GM21367 (cell line): Measurements from ENCODE around the gene INTS1.

ENCODE experiments used
- ATAC-seq: cut with Tn5 transposase; IDR thresholded peaks from one replicate; pipeline ENCODE4 v1.9.1; 2021; ENCODE audit not compliant: unreplicated experiment

INTS1 gene

GRCh38 chr7:1490837-1491236 is 13.4 kb downstream of the INTS1 start:
- no peak for ATAC-seq

- no peak for ATAC-seq
Observed at GRCh38 chr7:1489336-1489735, 14.9 kb downstream of the INTS1 start.

DNA sequence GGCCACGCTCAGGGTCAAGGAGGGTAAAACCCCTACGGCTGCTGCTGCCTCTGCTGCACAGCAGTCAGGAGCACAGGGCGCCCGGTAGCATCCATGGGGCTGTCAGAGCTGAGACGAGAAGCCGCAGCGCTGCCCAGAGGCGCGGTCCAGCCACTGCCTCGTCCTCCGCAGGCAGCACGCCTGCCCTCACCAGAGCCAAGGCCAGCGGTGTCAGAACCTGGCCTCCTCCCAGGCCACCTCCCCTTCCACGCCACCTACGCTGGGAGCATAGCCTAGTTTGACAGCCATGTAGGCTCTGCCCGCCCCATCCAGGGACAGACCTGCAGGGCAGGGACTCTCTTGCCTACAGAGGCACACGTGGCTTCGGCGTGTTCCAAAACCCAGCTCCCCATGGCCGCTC is 16.2 kb downstream of the INTS1 start:
- no peak for ATAC-seq

- no peak for ATAC-seq
Observed at GRCh38 chr7:1487466-1487865, 16.7 kb downstream of the INTS1 start.

DNA sequence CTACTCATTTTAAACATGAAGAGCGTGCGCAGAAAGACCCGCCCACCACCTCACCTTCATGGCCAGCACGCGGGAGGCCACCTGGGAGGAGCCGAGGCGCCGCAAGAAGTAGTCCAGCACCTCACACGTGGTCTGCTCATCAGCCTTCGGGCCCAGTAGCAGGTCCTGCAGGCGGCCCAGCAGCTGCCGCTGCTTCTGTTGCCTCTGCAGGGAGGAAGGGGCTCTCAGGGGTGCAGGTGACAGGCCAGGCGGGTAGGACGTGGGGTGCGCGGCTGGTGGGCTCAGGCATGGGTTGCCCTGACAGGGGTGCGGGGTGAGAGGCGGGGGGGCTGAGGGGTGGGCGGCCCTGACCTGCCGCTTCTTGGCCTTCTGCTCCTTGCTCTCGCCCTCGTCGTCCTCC is 17.6 kb downstream of the INTS1 start:
- no peak for ATAC-seq

DNA sequence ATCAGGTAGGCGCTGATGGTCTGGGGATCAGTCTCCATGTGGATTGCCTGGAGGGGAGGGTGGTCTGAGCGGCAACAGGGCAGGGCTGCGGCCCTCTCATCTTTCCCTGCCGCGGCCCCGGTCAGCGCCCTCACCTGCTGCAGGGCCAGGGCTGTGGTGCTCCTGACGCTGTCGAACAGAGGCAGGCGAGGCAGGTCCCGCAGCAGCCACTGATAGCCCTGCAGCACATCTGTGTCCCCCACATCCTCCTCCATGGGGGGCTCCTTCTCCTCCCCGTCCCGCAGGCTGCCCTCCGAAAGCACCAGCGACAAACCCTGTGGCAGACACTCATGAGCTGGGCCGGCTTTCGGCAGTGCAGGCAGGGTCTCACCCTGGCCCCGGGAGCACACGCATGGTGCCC is 19.0 kb downstream of the INTS1 start:
- ATAC-seq, result no peak

- no peak for ATAC-seq
Observed at GRCh38 chr7:1484569-1484968, 19.6 kb downstream of the INTS1 start.

DNA sequence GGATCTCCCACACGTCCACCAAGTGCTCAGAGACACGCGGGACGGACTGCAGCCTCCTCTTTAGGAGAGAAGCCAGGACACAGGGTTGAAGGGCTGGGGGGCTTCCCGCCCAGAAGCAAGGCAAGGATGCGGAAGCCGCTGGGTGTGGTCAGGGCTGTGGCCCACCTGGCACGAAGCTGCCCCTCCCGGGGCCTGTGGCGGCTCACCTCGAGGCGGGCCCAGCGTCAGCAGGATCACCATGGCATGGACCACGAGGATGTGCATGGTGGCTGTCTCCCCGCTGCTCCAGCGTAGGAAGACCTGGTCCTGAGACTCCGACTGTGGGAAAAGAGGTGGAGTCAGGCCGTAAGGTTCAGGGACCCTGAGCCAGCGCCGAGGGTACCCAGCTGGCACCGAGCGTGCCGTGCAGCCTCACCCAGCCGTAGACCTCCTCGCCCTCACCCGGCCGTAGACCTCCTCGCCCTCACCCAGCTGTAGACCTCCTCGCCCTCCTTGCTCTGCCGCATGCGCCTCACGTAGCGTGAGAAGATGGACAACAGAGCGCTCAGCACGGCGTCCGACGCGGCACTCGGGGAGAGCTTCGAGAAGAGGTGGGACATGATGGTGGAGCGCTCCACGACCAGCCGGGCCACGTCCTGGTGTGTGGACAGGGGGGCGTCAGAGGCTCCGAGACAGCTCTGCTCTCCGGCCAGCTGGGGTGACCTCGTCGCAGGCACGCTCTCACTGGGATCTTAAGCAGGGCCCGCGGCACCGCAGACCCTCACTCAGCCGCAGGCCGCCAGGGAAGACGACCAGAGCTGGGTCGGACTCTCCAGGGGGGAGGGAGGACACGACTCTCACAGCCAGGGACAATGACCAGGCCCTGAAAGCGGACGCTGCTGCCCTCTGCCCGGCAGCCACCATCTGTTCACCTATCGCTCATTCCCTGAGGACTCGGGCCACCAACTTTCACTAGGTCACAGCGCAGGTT is 20.4 kb downstream of the INTS1 start:
- ATAC-seq, result no peak

- ATAC-seq, result no peak
Observed at GRCh38 chr7:1483079-1483478, 21.1 kb downstream of the INTS1 start.

DNA sequence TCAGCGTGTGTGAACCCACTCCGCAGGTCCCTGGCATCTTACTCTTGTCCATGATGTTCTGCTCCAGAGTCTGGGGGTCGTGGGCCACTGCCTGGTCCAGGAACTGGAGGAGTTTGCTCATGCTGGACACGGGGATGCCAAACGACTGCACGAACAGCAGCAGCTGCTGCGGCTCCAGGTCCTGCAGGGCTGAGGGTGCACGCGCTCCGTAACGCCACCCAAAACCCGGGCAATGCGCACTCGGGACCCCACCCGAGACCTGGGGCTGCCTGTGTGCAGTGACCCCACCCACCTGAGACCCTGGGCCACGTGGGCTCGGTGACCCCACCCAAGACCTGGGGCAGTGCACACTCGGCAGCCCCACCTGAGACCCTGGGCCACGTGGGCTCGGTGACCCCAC is 22.9 kb downstream of the INTS1 start:
- ATAC-seq, result no peak

GRCh38 chr7:1480670-1481069 is 23.5 kb downstream of the INTS1 start:
- no peak for ATAC-seq

GRCh38 chr7:1479287-1479686 is 24.9 kb downstream of the INTS1 start:
- ATAC-seq, result no peak

- no peak for ATAC-seq
Observed at GRCh38 chr7:1478480-1478879, 25.7 kb downstream of the INTS1 start.

GRCh38 chr7:1476859-1477258 is 27.3 kb downstream of the INTS1 start:
- no peak for ATAC-seq

DNA sequence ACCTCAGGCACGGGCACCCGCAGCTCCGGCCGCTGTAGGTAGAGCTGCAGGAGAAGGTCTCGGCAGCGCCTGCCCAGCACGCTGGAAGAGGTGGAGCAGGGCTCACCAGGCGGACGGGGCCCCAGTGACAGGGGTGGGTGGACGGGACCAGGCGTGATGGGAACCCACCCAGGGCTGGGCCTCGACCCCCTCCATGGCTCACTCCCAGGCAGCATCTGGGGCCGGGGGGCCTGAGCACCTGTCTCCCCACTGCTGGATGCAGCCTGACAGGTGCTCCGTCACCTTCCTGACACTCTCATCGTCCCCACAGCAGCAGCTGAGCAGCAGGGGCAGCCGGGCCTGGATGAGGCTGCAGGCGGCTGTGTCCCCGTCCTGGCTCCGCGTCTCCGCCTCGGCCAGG is 28.2 kb downstream of the INTS1 start:
- ATAC-seq, result no peak

DNA sequence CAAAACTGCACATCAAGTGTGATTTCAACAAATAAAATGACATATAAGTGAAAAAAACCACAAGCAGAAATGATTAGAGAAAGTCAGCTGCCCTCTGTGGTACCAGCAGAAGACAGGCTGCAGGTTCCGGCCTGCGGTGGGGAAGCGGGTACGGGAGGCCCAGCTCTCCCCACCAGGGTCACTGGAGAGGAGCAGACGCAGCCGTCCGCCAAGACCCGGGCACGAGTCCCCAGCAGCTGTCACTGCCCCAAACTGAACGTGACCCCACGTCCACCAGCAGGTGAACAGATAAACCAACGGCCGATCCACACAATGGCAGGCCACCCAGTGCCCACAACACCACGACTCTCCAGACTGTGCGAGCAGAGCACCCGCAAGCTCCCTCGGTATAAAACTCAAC is 28.8 kb downstream of the INTS1 start:
- no peak for ATAC-seq

DNA sequence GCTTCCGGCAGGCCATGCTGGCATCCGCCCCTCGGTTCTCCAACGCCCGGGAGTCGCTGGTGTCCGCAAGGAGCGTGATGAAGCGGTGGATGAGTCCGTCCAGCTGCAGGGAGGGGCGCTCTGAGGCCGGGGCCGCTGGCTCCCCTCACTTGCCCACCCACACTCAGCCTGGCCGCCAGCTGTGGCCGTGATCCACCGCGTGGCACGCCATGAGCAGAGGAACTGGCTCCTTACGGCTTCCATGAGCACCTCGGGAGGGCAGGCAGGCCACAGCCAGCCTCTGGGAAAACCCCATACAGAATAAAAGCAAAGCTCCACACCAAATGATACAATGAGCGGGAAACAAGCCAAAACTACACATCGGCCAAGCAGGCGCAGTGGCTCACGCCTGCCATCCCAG is 29.5 kb downstream of the INTS1 start:
- no peak for ATAC-seq

DNA sequence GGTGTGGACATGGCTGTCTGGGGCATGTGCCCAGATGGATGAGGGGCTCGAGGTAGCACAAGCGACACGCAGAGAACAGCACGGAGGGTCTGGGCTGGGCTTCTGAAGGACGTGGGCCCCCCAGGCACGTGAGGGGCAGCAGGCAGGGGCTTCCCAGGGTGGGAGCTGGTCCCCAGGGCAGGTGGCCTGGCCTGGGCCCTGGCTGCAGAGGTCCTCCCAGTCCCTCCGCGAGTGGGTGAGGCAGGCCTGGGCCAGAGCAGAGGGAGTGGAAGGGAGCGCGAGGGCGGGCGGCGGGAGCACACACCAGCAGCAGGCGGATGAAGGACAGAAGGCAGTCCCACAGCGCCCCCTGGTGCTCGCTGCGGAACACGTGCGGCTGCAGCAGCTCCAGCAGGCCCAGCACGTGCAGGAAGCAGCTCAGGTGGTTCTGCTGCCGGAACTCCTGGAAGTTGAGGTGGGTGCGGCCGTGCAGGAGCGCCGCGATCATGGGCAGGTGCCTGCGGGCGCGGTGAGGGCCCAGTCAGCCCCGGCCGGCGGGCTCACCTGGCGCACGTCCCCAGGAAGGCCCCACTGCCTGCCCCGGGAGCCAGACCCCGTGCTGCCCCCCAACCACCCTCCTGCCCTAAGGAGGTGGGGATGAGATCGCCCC is 30.2 kb downstream of the INTS1 start:
- ATAC-seq, result no peak

DNA sequence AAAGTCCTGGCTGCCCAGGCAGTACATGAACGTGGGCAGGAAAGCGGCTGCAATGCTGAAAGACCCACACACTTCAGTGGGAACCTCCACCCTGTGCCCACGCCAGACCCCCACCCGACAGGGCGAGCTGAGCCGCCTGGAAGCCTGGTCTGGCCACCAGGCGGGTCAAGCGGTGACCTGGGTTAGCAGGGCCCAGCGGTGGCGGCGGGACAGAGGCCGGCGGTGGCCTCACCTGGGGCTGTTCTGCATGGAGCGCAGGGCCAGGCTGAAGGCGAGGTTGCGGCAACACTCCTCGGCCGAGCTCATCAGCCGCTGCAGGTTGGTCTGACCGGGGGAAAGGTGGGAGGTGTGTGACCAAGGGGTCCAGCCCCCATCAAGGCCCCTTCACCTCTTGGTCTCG is 33.3 kb downstream of the INTS1 start:
- ATAC-seq, result no peak

- no peak for ATAC-seq
Observed at GRCh38 chr7:1468643-1469298, 35.4 kb downstream of the INTS1 start.

DNA sequence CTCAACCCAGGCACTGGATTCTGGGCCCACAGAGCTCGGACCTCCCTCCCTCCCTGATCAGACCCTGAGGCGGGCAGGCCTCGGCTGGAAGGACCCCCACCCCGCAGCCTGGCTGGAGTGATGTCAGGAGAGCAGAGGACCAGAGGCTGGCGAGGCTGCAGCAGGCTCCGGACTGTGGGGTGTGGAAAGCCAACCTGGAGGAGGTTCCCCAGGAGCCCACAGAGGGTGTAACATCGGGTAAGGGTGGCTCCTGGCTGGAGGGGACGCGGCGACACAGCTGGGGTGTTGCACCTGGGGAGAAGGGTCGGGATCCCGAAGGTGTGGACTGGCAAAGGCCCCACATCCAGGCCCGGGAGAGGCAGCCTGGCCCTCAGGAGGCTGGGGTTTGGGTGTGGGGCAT is 36.0 kb downstream of the INTS1 start:
- ATAC-seq, result no peak
